HG03039 (cell line): ENCODE measurements around the gene GCSAM.
"Not testable (repeated sequence)": the region's sequence is repeated elsewhere in the genome, so short reads cannot be mapped to it uniquely, and the experiment has no call there.

Experiments used
- ATAC-seq: cut with Tn5 transposase; IDR thresholded peaks from one replicate; pipeline ENCODE4 v1.9.1; 2021; ENCODE audit warnings: mild to moderate bottlenecking, moderate library complexity; ENCODE audit not compliant: unreplicated experiment

Gene GCSAM

DNA sequence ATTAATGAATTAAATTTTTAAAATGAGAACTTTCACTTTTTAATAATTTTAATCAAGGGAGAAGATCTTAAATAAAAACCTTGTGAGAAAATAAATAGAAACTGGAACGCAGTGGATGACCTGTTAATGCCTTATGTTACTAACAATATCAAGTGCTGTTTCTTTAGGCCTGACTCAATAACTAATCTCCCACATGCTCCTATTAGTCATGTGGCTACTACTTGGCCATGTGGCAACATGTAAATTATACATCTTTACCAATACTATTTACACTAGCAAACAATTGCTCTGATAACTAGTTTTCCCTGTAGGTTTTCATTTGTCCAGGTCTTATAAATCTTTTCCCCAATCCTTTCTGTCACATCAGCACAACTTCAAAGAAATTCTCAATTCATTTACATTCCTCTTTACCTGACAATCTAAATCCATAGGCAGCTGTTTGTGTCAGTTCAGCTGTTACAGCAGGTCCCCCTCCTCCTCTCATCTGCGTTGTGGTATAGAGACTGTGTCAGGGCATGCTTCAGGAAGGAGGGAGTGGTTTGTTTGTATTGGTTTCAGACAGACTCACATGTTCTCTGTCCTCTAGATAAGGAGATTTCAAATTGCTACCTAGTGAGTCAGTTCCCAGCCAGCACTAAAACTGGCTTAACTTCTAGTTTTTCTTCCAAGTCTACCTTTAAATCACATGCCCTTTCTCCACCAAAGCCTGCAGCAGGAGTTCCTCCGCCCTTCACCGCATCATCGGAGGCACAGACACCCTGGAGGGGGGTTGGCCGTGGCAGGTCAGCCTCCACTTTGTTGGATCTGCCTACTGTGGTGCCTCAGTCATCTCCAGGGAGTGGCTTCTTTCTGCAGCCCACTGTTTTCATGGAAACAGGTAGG is 58.2 kb downstream of the GCSAM start:
- ATAC-seq, result peak; percentile 80

DNA sequence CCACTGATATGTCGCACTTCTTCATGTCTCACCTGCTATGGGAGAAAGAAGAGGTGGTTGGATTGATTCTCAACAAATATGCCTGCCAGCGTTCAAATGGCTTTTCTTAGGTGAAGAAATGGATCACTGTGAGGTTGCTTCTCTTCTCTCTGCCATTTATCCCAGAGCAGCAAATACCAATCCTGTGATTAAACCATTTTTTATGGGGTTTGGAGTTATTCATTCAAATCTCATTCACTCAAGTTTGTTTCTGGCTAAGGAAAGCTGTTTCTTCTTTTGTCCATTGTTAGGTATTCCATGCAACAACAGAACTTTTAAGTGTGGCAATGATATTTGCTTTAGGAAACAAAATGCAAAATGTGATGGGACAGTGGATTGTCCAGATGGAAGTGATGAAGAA is 59.0 kb downstream of the GCSAM start:
- ATAC-seq, result no peak

DNA sequence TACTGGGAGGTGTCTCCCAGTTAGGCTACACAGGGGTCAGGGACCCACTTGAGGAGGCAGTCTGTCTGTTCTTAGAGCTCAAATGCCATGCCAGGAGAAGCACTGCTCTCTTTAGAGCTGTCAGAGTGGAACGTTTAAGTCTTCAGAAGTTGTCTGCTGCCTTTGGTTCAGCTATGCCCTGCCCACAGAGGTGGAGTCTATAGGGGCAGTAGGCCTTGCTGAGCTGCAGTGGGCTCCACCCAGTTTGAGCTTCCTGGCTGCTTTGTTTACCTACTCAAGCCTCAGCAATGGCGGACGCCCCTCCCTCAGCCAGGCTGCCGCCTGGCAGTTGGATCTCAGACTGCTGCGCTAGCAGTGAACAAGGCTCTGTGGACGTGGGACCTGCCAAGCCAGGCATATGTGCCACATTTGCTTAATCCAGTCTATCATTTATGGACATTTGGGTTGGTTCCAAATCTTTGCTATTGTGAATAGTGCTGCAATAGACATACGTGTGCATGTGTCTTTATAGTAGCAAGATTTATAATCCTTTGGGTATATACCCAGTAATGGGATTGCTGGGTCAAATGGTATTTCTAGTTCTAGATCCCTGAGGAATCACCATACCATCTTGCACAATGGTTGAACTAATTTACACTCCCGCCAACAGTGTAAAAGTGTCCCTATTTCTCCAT is 60.5 kb downstream of the GCSAM start:
- ATAC-seq, result not testable (repeated sequence)
